ENCODE measurements around the gene CPNE7. TPM values are rescaled to one million over a fixed set of nuclear protein-coding genes. Genes with fewer than 3 reads are reported as not detected.

CPNE7 gene
- total and polyA plus RNA-seq, 2 of the 8 experiments (the other 6 are each of a cell fraction or from before 2014, with no cell fraction given) = 10.0 to 23.7 TPM

GRCh38 chr16:89583197-89583894, 7.8 kb downstream of the CPNE7 start:
- POLR2A ChIA-PET (ENCODE audit: partially characterized antibody) = interaction anchor here (1.0 kb wide), 1 partner anchor 30 kb away, joined by 5 read pairs; the partner anchor contains the start of gene DPEP1
- TF ChIP-seq ATF3 (IDR thresholded peaks at IDR 0.05; ENCODE audit: insufficient read depth, low read depth, low read length) (no peak), GTF2F1 (IDR thresholded peaks at IDR 0.05; ENCODE audit: borderline replicate concordance, low read depth, low read length) (no peak), USF2 (IDR thresholded peaks at IDR 0.05; ENCODE audit: low read length) (no peak), NANOG (IDR thresholded peaks at IDR 0.05; ENCODE audit: insufficient read depth, low read depth, low read length, poor library complexity, severe bottlenecking) (no peak), SIRT6 (IDR thresholded peaks at IDR 0.05; ENCODE audit: low read length) (no peak), SUZ12 (IDR thresholded peaks at IDR 0.05; ENCODE audit: low read length) (no peak), SP1 (IDR thresholded peaks at IDR 0.05; ENCODE audit: low read depth, low read length) (no peak), HDAC6 (IDR thresholded peaks at IDR 0.05; ENCODE audit: low read depth, low read length) (no peak)

More at GRCh38 chr16:89583197-89583894, 7.8 kb downstream of the CPNE7 start:
- no peak overlapping the region for H3K27ac ChIP-seq (ENCODE audit: low read depth, low read length)
- H3K23me2 ChIP-seq (ENCODE audit: low read depth, low read length) = no peaks in the 10 kb centered on the region; the same call in 1 of the 2 replicates
- no peaks in the 10 kb centered on the region for H3K4me1 ChIP-seq (replicated peaks in 1 of 4; ENCODE audit: control insufficient read depth in 3 of 4, insufficient read depth in 4 of 4, low read length in 3 of 4)
- peaks cover 9 to 14% of the 10 kb centered on the region in 2 experiments; a peak in 3 of 4 replicates for H3K9me3 ChIP-seq (ENCODE audit: insufficient read depth in 2 of 2, low read depth in 1 of 2, low read length in 1 of 2)
- no peak overlapping the region for H3K23ac ChIP-seq (ENCODE audit: insufficient read length)
- no peak overlapping the region for H2BK15ac ChIP-seq (ENCODE audit: low read length)
- H4K20me1 ChIP-seq (replicated peaks in 1 of 2; ENCODE audit: control insufficient read depth in 1 of 2, insufficient read depth in 2 of 2, low read length in 2 of 2) = peaks cover 0 to 5% of the 10 kb centered on the region in 2 experiments
- no peak overlapping the region for H2AK5ac ChIP-seq (ENCODE audit: low read depth, low read length)
- no peak overlapping the region for H2BK120ac ChIP-seq (replicated peaks; ENCODE audit: low read depth, low read length)
- peaks cover 4% of the 10 kb centered on the region; the same call in 1 of the 2 replicates for H3K79me1 ChIP-seq (ENCODE audit: low read depth, low read length)
- peaks cover 0 to 20% (median 9%) of the 10 kb centered on the region in 4 experiments; a peak in 6 of 8 replicates for H3K36me3 ChIP-seq (ENCODE audit: control insufficient read depth in 2 of 4, insufficient read depth in 4 of 4, low read length in 3 of 4)
- H2BK5ac ChIP-seq (ENCODE audit: low read depth, low read length) = no peak overlapping the region
- H3K27me3 ChIP-seq (replicated peaks in 1 of 4; ENCODE audit: control insufficient read depth in 3 of 4, extremely low read depth in 1 of 4, insufficient read depth in 3 of 4, low read length in 3 of 4) = no peaks in the 10 kb centered on the region
- 0 out of 2 replicates have a peak overlapping the region, but pooled peaks have one; percentile 51 for H4K8ac ChIP-seq (ENCODE audit: extremely low read depth, insufficient read depth, low read length)
- H3K4me2 ChIP-seq (ENCODE audit: insufficient read depth in 1 of 2, low read depth in 2 of 2, low read length in 2 of 2) = no peak overlapping the region
- DNase-seq (ENCODE audit: low read depth in 1 of 2, low spot score in 2 of 2) (no peak), FAIRE-seq (no peak)
- CTCF ChIA-PET (ENCODE audit: partially characterized antibody) = interaction anchor here (1.0 to 1.6 kb wide), 4 partner anchors 17 to 57 kb away, joined by 3 to 6 read pairs (median 4); no protein-coding TSS in a partner anchor
- H3K4me3 ChIP-seq (ENCODE audit: extremely low read depth in 1 of 4, insufficient read depth in 2 of 4, low read depth in 3 of 4, low read length in 4 of 4) = no peak overlapping the region
- H3K9ac ChIP-seq (replicated peaks in 1 of 4; ENCODE audit: extremely low read depth in 1 of 4, low read depth in 3 of 4, low read length in 3 of 4) = no peak overlapping the region
- no peaks in the 10 kb centered on the region for H3K79me2 ChIP-seq (ENCODE audit: control insufficient read depth in 1 of 2, insufficient read depth in 2 of 2, low read length in 2 of 2)
- no peak overlapping the region for H2BK12ac ChIP-seq (ENCODE audit: low read depth, low read length)
- WGBS, 2 experiments (ENCODE audit: extremely low coverage in 1 of 2, insufficient coverage in 1 of 2, insufficient read length in 1 of 2, insufficient replicate concordance in 2 of 2, low coverage in 1 of 2, low lambda C conversion rate in 2 of 2, missing lambda C conversion rate in 1 of 2) = 91% methylated on average over 30 of the region's 36 CpGs; no CpG with 5 or more reads in 1 of the 2 experiments
- H4K91ac ChIP-seq (replicated peaks; ENCODE audit: insufficient read length, low read length) = no peak overlapping the region
- H3K4ac ChIP-seq (replicated peaks; ENCODE audit: insufficient read length, low read depth, low read length) = no peak overlapping the region
- no peak overlapping the region for H3K18ac ChIP-seq (ENCODE audit: extremely low read depth, low read length)
- H2AFZ ChIP-seq (ENCODE audit: low read length) = no peak overlapping the region
- no peak overlapping the region for H4K5ac ChIP-seq (ENCODE audit: insufficient read length, low read depth, low read length)
- H3K56ac ChIP-seq (replicated peaks; ENCODE audit: insufficient read length, low read depth, low read length) = no peak overlapping the region
- no peak overlapping the region for H3K14ac ChIP-seq (ENCODE audit: insufficient read length)
- H2BK20ac ChIP-seq (ENCODE audit: low read length) = no peak overlapping the region

Measured in H1 (cell line).